Subcutaneous abdominal adipose tissue (tissue), 5 donors: ENCODE data around the gene IARS2.

Source experiments
- H3K27ac ChIP-seq: one replicate; pipeline ENCODE4 v1.7.0; 2013; ENCODE audit warnings: low read depth, mild to moderate bottlenecking, inconsistent platforms, low read length, moderate library complexity
- H3K27me3 ChIP-seq, 5 donors: one replicate each; pipeline ENCODE4 v1.7.0; 2013; ENCODE audit warnings: low read length in 5 of 5, inconsistent platforms in 1 of 5; ENCODE audit not compliant: control insufficient read depth in 5 of 5, insufficient read depth in 4 of 5
- H3K36me3 ChIP-seq, 5 donors: one replicate each; pipeline ENCODE4 v1.7.0; 2013; ENCODE audit warnings: low read length in 5 of 5; ENCODE audit not compliant: control insufficient read depth in 5 of 5, insufficient read depth in 5 of 5
- H3K4me1 ChIP-seq, 5 donors: one replicate each; pipeline ENCODE4 v1.7.0; 2013; ENCODE audit warnings: low read length in 5 of 5, mild to moderate bottlenecking in 3 of 5, moderate library complexity in 1 of 5; ENCODE audit not compliant: control insufficient read depth in 5 of 5, insufficient read depth in 5 of 5
- H3K4me3 ChIP-seq, 5 donors: one replicate each; pipeline ENCODE4 v1.7.0; 2013; ENCODE audit warnings: low read length in 5 of 5, low read depth in 1 of 5
- H3K9ac ChIP-seq, 5 donors: one replicate each; pipeline ENCODE4 v1.7.0; 2013; ENCODE audit warnings: low read length in 5 of 5, mild to moderate bottlenecking in 4 of 5, moderate library complexity in 3 of 5
- H3K9me3 ChIP-seq, 5 donors: one replicate each; pipeline ENCODE4 v1.7.0; 2013; ENCODE audit warnings: low read length in 5 of 5; ENCODE audit not compliant: control insufficient read depth in 5 of 5
- donor health status: healthy.
- donor health status: healthy.
- donor health status: healthy.
- donor health status: healthy.
- donor health status: healthy.

Gene IARS2

GRCh38 chr1:220186752-220187151 is 92.8 kb downstream of the IARS2 start:
- H3K27ac ChIP-seq: no peak overlapping the region
- no peak overlapping the region for H3K9ac ChIP-seq
- H3K9me3 ChIP-seq: no peaks in the 10 kb centered on the region
- H3K36me3 ChIP-seq: peaks cover 23 to 47% (median 35%) of the 10 kb centered on the region in 5 donors
- H3K4me1 ChIP-seq: no peaks in the 10 kb centered on the region
- no peaks in the 10 kb centered on the region for H3K27me3 ChIP-seq
- H3K4me3 ChIP-seq: no peak overlapping the region

DNA sequence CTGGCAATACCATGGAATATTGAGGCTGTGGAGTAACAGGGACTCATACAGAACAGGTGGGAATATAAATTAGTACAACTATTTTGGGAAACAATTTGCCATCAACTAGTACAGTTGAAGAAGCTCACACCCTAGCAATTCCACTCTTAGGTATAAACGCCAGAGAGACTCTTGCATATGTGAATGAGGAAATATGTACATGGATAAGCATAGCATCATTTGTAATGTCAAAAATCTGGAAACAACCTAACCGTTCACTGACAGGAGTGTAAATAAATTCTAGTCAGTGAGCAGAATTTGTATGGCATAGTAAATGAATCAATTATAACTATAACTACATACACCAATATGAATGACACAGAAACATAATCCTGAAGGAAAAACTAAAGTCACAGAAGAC is 94.6 kb downstream of the IARS2 start:
- Histone ChIP-seq H3K27ac (no peak overlapping the region), H3K9me3 (no peaks in the 10 kb centered on the region), H3K4me3 (no peak overlapping the region), H3K36me3 (peaks cover 30 to 55% (median 36%) of the 10 kb centered on the region in 5 donors), H3K9ac (no peak overlapping the region), H3K4me1 (no peaks in the 10 kb centered on the region), H3K27me3 (no peaks in the 10 kb centered on the region)

DNA sequence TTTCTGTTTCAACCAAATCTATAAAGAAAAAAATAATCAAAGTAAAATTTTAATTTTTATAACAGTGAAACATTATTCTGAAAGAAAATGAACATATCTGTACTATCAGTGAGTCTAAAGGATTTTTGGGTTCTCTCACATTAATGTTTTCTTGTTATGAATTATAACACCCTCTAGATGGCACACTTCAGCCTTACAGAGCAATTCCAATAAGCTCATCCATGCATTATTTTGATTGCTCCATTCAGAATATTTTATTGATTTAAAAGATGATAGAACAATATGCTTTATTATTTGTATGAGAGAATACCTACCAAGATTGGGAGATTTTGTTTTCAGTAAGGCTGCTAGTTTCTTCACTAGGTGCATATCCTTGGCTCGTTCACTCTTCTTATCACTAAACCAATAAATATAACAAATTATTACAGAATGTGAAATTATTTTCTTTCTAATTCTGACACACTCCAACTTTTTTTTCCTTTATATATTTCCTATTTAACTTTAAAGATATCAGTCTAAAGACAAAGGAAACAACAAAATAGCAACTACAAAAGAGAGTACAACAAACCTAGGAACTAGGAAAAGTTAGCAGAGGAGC is 95.9 kb downstream of the IARS2 start:
- Histone ChIP-seq H3K4me1 (no peaks in the 10 kb centered on the region), H3K4me3 (no peak overlapping the region), H3K9me3 (no peaks in the 10 kb centered on the region), H3K27me3 (no peaks in the 10 kb centered on the region), H3K27ac (no peak overlapping the region), H3K9ac (no peak overlapping the region), H3K36me3 (peaks cover 33 to 67% (median 42%) of the 10 kb centered on the region in 5 donors)

GRCh38 chr1:220195701-220196100 is 101.8 kb downstream of the IARS2 start:
- Histone ChIP-seq H3K27ac (no peak overlapping the region), H3K4me3 (no peak overlapping the region), H3K36me3 (peaks cover 34 to 74% (median 40%) of the 10 kb centered on the region in 5 donors), H3K27me3 (no peaks in the 10 kb centered on the region), H3K9me3 (no peaks in the 10 kb centered on the region), H3K4me1 (peaks cover 0 to 11% (median 6%) of the 10 kb centered on the region in 5 donors), H3K9ac (no peak overlapping the region)
